Sigmoid colon (tissue), 4 donors: ENCODE data around the gene PRR32.

Source experiments
- CTCF ChIP-seq, 4 experiments: fragments of 450-650 bp in 3 of 4; fragments of 200-600 bp in 1 of 4; IDR thresholded peaks; one replicate each; pipeline ENCODE4 v1.5.1; 2016 to 2019; ENCODE audit warnings: antibody characterized with exemption in 4 of 4, mild to moderate bottlenecking in 3 of 4, moderate library complexity in 2 of 4
- EP300 ChIP-seq, 4 donors: sonication (generic); formaldehyde crosslinking; IDR thresholded peaks; one replicate each; pipeline ENCODE4 v1.6.1; 2017; ENCODE audit warnings: antibody characterized with exemption in 4 of 4
- POLR2A ChIP-seq, 2 donors: fragments of 450-650 bp; IDR thresholded peaks; one replicate each; pipeline ENCODE4 v1.6.1; 2016; ENCODE audit warnings: antibody characterized with exemption in 2 of 2, mild to moderate bottlenecking in 2 of 2, moderate library complexity in 2 of 2
- POLR2AphosphoS5 ChIP-seq, 4 donors: sonication (generic); formaldehyde crosslinking; IDR thresholded peaks; one replicate each; pipeline ENCODE4 v1.6.1; 2017; ENCODE audit warnings: antibody characterized with exemption in 4 of 4

- TF ChIP-seq CTCF (IDR thresholded peaks at IDR 0.05) (no peak), POLR2A (IDR thresholded peaks at IDR 0.05) (no peak), POLR2AphosphoS5 (IDR thresholded peaks at IDR 0.05) (no peak), EP300 (IDR thresholded peaks at IDR 0.05) (no peak)
Measured at GRCh38 chrX:126785539-126785938, 34.0 kb upstream of the PRR32 start.
